ENCODE results near the gene C19orf81.

DNA sequence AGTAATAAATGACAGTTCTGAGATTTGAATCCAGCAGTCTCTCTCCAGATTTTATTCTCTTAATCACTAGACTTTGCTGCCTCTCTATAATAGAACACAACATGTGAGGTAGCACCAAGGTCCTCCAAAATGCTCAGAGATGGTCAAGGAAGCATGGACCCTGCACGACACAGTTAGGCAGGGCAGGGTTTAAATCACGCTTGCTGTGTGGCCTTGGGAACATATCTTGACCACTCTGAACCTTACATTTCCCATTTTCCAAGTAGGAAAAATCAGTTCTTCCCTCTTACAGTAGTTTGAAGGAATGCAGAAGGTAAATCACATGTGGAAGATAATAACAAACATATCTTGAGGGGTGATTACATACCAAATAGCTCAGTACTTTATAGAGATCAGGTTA is 15.9 kb upstream of the C19orf81 start:
- no peak for TF ChIP-seq EZH2phosphoT487 (IDR thresholded peaks at IDR 0.05; ENCODE audit: borderline replicate concordance)
- TF ChIP-seq, protein P1, sequence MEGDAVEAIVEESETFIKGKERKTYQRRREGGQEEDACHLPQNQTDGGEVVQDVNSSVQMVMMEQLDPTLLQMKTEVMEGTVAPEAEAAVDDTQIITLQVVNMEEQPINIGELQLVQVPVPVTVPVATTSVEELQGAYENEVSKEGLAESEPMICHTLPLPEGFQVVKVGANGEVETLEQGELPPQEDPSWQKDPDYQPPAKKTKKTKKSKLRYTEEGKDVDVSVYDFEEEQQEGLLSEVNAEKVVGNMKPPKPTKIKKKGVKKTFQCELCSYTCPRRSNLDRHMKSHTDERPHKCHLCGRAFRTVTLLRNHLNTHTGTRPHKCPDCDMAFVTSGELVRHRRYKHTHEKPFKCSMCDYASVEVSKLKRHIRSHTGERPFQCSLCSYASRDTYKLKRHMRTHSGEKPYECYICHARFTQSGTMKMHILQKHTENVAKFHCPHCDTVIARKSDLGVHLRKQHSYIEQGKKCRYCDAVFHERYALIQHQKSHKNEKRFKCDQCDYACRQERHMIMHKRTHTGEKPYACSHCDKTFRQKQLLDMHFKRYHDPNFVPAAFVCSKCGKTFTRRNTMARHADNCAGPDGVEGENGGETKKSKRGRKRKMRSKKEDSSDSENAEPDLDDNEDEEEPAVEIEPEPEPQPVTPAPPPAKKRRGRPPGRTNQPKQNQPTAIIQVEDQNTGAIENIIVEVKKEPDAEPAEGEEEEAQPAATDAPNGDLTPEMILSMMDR (conservative IDR thresholded peaks at IDR 0.05; ENCODE audit: low read length) = no peak
